ENCODE data around the gene DCTN3.
"Not testable (repeated sequence)": the region's sequence is repeated elsewhere in the genome, so short reads cannot be mapped to it uniquely, and the experiment has no call there.

Gene DCTN3

GRCh38 chr9:34644766-34645314 is 24.5 kb upstream of the DCTN3 start:
- TF ChIP-seq POLR2AphosphoS5 (IDR thresholded peaks at IDR 0.05; ENCODE audit: low read depth, low read length), result no peak
- no peak for TF ChIP-seq TAF1 (IDR thresholded peaks at IDR 0.05; ENCODE audit: borderline replicate concordance, low read depth, low read length)
- no peak for TF ChIP-seq POLR2A (IDR thresholded peaks at IDR 0.05; ENCODE audit: low read depth, low read length)
- no peak for DNase-seq (ENCODE audit: insufficient read length)
- no peak for FAIRE-seq

GRCh38 chr9:34642679-34643078 is 22.4 kb upstream of the DCTN3 start:
- TF ChIP-seq POLR2A (IDR thresholded peaks at IDR 0.05; ENCODE audit: low read depth, low read length), result no peak
- no peak for TF ChIP-seq POLR2AphosphoS5 (IDR thresholded peaks at IDR 0.05; ENCODE audit: low read depth, low read length)
- no peak for TF ChIP-seq TAF1 (IDR thresholded peaks at IDR 0.05; ENCODE audit: borderline replicate concordance, low read depth, low read length)
- DNase-seq (ENCODE audit: insufficient read length) (no peak), FAIRE-seq (no peak)

- not testable (repeated sequence) for DNase-seq (ENCODE audit: insufficient read length); FAIRE-seq
Measured at GRCh38 chr9:34639322-34639721, 19.0 kb upstream of the DCTN3 start.

GRCh38 chr9:34638138-34638445 is 17.8 kb upstream of the DCTN3 start:
- DNase-seq (ENCODE audit: insufficient read length), result no peak
- TF ChIP-seq POLR2A (IDR thresholded peaks at IDR 0.05; ENCODE audit: low read depth, low read length), result no peak
- TF ChIP-seq POLR2AphosphoS5 (IDR thresholded peaks at IDR 0.05; ENCODE audit: low read depth, low read length), result no peak
- no peak for TF ChIP-seq TAF1 (IDR thresholded peaks at IDR 0.05; ENCODE audit: borderline replicate concordance, low read depth, low read length)
- FAIRE-seq, result no peak

GRCh38 chr9:34637356-34638137 is 17.3 kb upstream of the DCTN3 start, which contains the start of gene SIGMAR1:
TSS of gene SIGMAR1 (minus strand) at chr9:34637787. CDS start at chr9:34637697, 90 bp downstream.
- DNase-seq (ENCODE audit: insufficient read length), result peak; percentile 91
- FAIRE-seq, result peak; percentile 96
- peak; percentile 82 for TF ChIP-seq POLR2A (IDR thresholded peaks at IDR 0.05; ENCODE audit: low read depth, low read length)
- TF ChIP-seq TAF1 (IDR thresholded peaks at IDR 0.05; ENCODE audit: borderline replicate concordance, low read depth, low read length), result peak; percentile 55; the same call in 1 of the 2 replicates
- peak; percentile 74 for TF ChIP-seq POLR2AphosphoS5 (IDR thresholded peaks at IDR 0.05; ENCODE audit: low read depth, low read length)

- FAIRE-seq (peak; percentile 21), DNase-seq (ENCODE audit: insufficient read length) (no peak)
- TF ChIP-seq TAF1 (IDR thresholded peaks at IDR 0.05; ENCODE audit: borderline replicate concordance, low read depth, low read length) (no peak), POLR2A (IDR thresholded peaks at IDR 0.05; ENCODE audit: low read depth, low read length) (no peak), POLR2AphosphoS5 (IDR thresholded peaks at IDR 0.05; ENCODE audit: low read depth, low read length) (no peak)
Measured at GRCh38 chr9:34636791-34637355, 16.6 kb upstream of the DCTN3 start.

GRCh38 chr9:34635556-34635955 is 15.3 kb upstream of the DCTN3 start:
- TF ChIP-seq TAF1 (IDR thresholded peaks at IDR 0.05; ENCODE audit: borderline replicate concordance, low read depth, low read length), result no peak
- no peak for TF ChIP-seq POLR2AphosphoS5 (IDR thresholded peaks at IDR 0.05; ENCODE audit: low read depth, low read length)
- no peak for TF ChIP-seq POLR2A (IDR thresholded peaks at IDR 0.05; ENCODE audit: low read depth, low read length)
- DNase-seq (ENCODE audit: insufficient read length) (no peak), FAIRE-seq (no peak)

- no peak for FAIRE-seq
- no peak for TF ChIP-seq POLR2AphosphoS5 (IDR thresholded peaks at IDR 0.05; ENCODE audit: low read depth, low read length)
- TF ChIP-seq TAF1 (IDR thresholded peaks at IDR 0.05; ENCODE audit: borderline replicate concordance, low read depth, low read length), result no peak
- no peak for TF ChIP-seq POLR2A (IDR thresholded peaks at IDR 0.05; ENCODE audit: low read depth, low read length)
Measured at GRCh38 chr9:34634551-34635248, 14.4 kb upstream of the DCTN3 start.

GRCh38 chr9:34633851-34634550 is 13.7 kb upstream of the DCTN3 start:
- DNase-seq (ENCODE audit: insufficient read length) (peak; percentile 68), FAIRE-seq (peak; percentile 96)
- TF ChIP-seq POLR2AphosphoS5 (IDR thresholded peaks at IDR 0.05; ENCODE audit: low read depth, low read length) (no peak), TAF1 (IDR thresholded peaks at IDR 0.05; ENCODE audit: borderline replicate concordance, low read depth, low read length) (no peak), POLR2A (IDR thresholded peaks at IDR 0.05; ENCODE audit: low read depth, low read length) (no peak)

More at GRCh38 chr9:34634551-34635248, 14.4 kb upstream of the DCTN3 start:
- DNase-seq (ENCODE audit: insufficient read length), result no peak

- no peak for DNase-seq (ENCODE audit: insufficient read length)
- FAIRE-seq, result no peak
- no peak for TF ChIP-seq POLR2AphosphoS5 (IDR thresholded peaks at IDR 0.05; ENCODE audit: low read depth, low read length)
- TF ChIP-seq POLR2A (IDR thresholded peaks at IDR 0.05; ENCODE audit: low read depth, low read length), result no peak
- no peak for TF ChIP-seq TAF1 (IDR thresholded peaks at IDR 0.05; ENCODE audit: borderline replicate concordance, low read depth, low read length)
Measured at GRCh38 chr9:34633166-34633565, 12.9 kb upstream of the DCTN3 start.

All from GM12892 (cell line).